Hepatocyte (in vitro differentiated cells): ENCODE measurements around the gene LSR. TPM values are rescaled to one million over a fixed set of nuclear protein-coding genes. Genes with fewer than 3 reads are reported as not detected.

Experiments
- DNase-seq: peaks from one replicate; pipeline ENCODE4 v3.0.0-alpha.2; 2016; ENCODE audit warnings: low spot score
- H2AFZ ChIP-seq: fragments of 200-600 bp; sonication (generic); 2 replicates; pipeline ENCODE4 v1.6.0; 2016; ENCODE audit warnings: antibody characterized with exemption, mild to moderate bottlenecking
- H3K27ac ChIP-seq: fragments of 200-600 bp; sonication (generic); 2 replicates; pipeline ENCODE4 v1.5.1; 2016; ENCODE audit warnings: mild to moderate bottlenecking
- H3K27me3 ChIP-seq: fragments of 200-600 bp; sonication (generic); 2 replicates; pipeline ENCODE4 v1.6.1; 2016
- H3K36me3 ChIP-seq: fragments of 200-600 bp; sonication (generic); replicated peaks from 2 replicates; pipeline ENCODE4 v1.5.1; 2016; ENCODE audit warnings: low read depth; ENCODE audit not compliant: insufficient read depth
- H3K4me1 ChIP-seq: fragments of 200-600 bp; sonication (generic); 2 replicates; pipeline ENCODE4 v1.5.1; 2016; ENCODE audit warnings: mild to moderate bottlenecking, moderate library complexity; ENCODE audit not compliant: insufficient read depth
- H3K4me2 ChIP-seq: fragments of 200-600 bp; sonication (generic); 2 replicates; pipeline ENCODE4 v1.6.0; 2016
- H3K4me3 ChIP-seq: fragments of 200-600 bp; sonication (generic); 2 replicates; pipeline ENCODE4 v1.5.1; 2016; ENCODE audit warnings: mild to moderate bottlenecking
- H3K79me2 ChIP-seq: fragments of 200-600 bp; sonication (generic); 2 replicates; pipeline ENCODE4 v1.6.0; 2017; ENCODE audit warnings: mild to moderate bottlenecking
- H3K9me2 ChIP-seq: fragments of 200-600 bp; sonication (generic); replicated peaks from 2 replicates; pipeline ENCODE4 v1.6.0; 2017; ENCODE audit warnings: mild to moderate bottlenecking; ENCODE audit not compliant: insufficient read depth
- H3K9me3 ChIP-seq: fragments of 200-600 bp; sonication (generic); 2 replicates; pipeline ENCODE4 v1.5.1; 2016; ENCODE audit warnings: low read depth, mild to moderate bottlenecking
- H4K20me1 ChIP-seq: fragments of 200-600 bp; sonication (generic); 2 replicates; pipeline ENCODE4 v1.6.0; 2016; ENCODE audit warnings: mild to moderate bottlenecking; ENCODE audit not compliant: insufficient read depth, poor library complexity, severe bottlenecking
- CTCF ChIP-seq: fragments of 200-600 bp; sonication (generic); IDR thresholded peaks from 2 replicates; pipeline ENCODE4 v1.5.1; 2016; ENCODE audit warnings: antibody characterized with exemption, mild to moderate bottlenecking; ENCODE audit not compliant: poor library complexity
- EZH2 ChIP-seq: fragments of 200-600 bp; sonication (generic); IDR thresholded peaks from 2 replicates; pipeline ENCODE4 v1.6.1; 2016; ENCODE audit warnings: antibody characterized with exemption, mild to moderate bottlenecking, borderline replicate concordance
- EZH2phosphoT487 ChIP-seq: fragments of 200-600 bp; sonication (generic); IDR thresholded peaks from one replicate; pipeline ENCODE4 v1.6.1; 2018; ENCODE audit warnings: antibody characterized with exemption, mild to moderate bottlenecking, low read depth, moderate library complexity; ENCODE audit not compliant: unreplicated experiment, severe bottlenecking
- WGBS: methylation state at CpG from one replicate; pipeline ENCODE4 v1.1.6; 2016; ENCODE audit warnings: low lambda C conversion rate; ENCODE audit errors: missing lambda C conversion rate; 5-methylcytosine and 5-hydroxymethylcytosine counted together
- polyA plus RNA-seq: library from polyadenylated mRNA; unstranded; fragments of >200 nt; fragmentation: Nextera tagmentation; extraction: Ambion mirVana; gene quantifications from 2 replicates; pipeline ENCODE4 v1.2.1, GENCODE V29; 2016
- total RNA-seq: library from RNA; depleted of rRNA; stranded (reverse); fragments of >200 nt; gene quantifications from 2 replicates; pipeline ENCODE4 v1.2.3, GENCODE V29; 2014

The LSR gene
- total and polyA plus RNA-seq, 2 experiments from 2014 or later: 89.9 to 296 TPM

- Histone ChIP-seq H3K79me2 (no peaks in the 10 kb centered on the region), H3K9me3 (no peaks in the 10 kb centered on the region), H3K4me3 (no peak overlapping the region), H3K36me3 (no peaks in the 10 kb centered on the region), H4K20me1 (no peaks in the 10 kb centered on the region), H3K4me1 (no peaks in the 10 kb centered on the region), H3K4me2 (no peak overlapping the region), H2AFZ (no peak overlapping the region), H3K27me3 (peaks cover 2% of the 10 kb centered on the region), H3K9me2 (no peaks in the 10 kb centered on the region), H3K27ac (no peak overlapping the region)
- DNase-seq: no peak
- 86% methylated on average over 16 of the region's 20 CpGs for WGBS
- TF ChIP-seq CTCF (no peak), EZH2 (no peak), EZH2phosphoT487 (no peak)
These were observed 41.8 kb downstream of the LSR start for GRCh38 chr19:35290381-35291127.

DNA sequence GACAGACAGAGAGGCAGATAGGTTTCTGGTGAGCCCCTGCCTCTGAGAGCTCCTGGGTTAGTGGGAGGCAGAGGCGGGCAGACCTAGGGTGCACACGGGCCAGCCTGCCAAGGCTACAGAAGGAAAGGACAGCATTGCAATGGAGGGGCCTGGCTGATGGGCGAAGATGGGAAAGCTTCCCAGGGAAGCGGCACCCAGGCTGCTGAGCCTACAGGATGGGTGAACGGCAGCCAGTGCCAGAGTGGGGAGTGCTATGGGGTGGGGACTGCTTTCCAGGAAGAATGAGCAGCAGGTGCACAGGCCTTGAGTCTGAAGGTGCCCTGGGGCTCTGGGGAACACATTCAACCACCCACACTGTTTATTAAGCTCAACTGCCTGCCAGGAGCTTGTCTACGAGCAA, 42.5 kb downstream of the LSR start:
- Histone ChIP-seq H3K9me3 (no peaks in the 10 kb centered on the region), H2AFZ (no peak overlapping the region), H3K27ac (no peak overlapping the region), H4K20me1 (no peaks in the 10 kb centered on the region), H3K4me2 (no peak overlapping the region), H3K4me3 (no peak overlapping the region), H3K9me2 (no peaks in the 10 kb centered on the region), H3K36me3 (no peaks in the 10 kb centered on the region), H3K4me1 (no peaks in the 10 kb centered on the region), H3K79me2 (no peaks in the 10 kb centered on the region), H3K27me3 (peaks cover 2% of the 10 kb centered on the region)
- TF ChIP-seq EZH2 (no peak), EZH2phosphoT487 (no peak), CTCF (no peak)
- 79% methylated on average over 6 of the region's 6 CpGs for WGBS
- DNase-seq: no peak

DNA sequence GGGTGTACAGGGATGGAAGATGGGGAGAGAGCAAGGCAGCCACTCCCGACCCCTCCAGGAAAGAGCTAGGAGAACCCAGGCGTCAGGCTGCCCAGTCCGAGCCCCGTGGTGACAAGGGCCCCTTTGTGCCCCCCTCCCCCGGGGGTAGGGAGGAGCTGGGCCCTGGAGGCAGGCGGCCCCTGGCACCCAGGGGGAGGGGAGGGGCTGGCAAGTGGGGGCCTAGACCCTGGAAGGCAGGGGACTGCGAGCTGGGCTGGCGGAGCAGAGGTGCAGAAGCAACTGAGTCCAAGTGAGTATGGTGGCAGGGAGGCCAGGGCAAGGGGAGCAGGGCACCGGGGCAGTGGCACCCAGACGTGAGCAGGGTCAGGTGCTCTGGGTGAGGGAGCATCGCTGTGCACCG, 43.1 kb downstream of the LSR start, which contains the start of gene MAG:
TSS of gene MAG (plus strand) at position 246 of the 400 bp plus-strand sequence. CDS start 3,248 bp downstream, outside the sequence.
- Histone ChIP-seq H3K27me3 (peaks cover 2% of the 10 kb centered on the region), H2AFZ (no peak within 1 kb of the TSS), H4K20me1 (no peaks in the 10 kb centered on the region), H3K27ac (no peak within 1 kb of the TSS), H3K36me3 (no peaks in the 10 kb centered on the region), H3K9me2 (no peaks in the 10 kb centered on the region), H3K9me3 (no peaks in the 10 kb centered on the region), H3K4me3 (no peak within 1 kb of the TSS), H3K4me2 (no peak within 1 kb of the TSS), H3K79me2 (no peaks in the 10 kb centered on the region), H3K4me1 (no peaks in the 10 kb centered on the region)
- DNase-seq: no peak
- WGBS: 87% methylated on average over 12 of the region's 12 CpGs
- no peak for TF ChIP-seq EZH2phosphoT487
- no peak for TF ChIP-seq CTCF
- TF ChIP-seq EZH2: no peak
